ENCODE results near the gene C1orf185.

C1orf185 gene

DNA sequence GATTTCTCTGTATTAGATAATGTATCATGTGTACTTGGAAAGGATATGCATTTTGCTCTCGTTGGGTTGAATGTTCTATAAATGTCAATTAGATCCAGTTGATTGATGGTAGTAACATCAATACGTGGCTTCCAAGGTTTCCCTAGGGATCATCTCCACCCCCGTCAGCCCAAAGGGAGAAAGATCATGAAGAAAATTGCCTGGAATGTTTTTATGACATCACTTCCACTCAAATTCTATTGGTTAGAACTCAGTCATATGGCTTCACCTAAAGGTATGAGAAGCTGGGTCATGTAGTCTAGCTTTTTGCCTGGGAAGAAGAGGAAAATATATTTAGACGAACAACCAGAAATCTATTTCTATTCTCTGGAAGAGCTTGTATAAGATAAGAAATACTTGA lies at the start of gene C1orf185:
TSS of gene C1orf185 (plus strand) at position 253 of the 400 bp plus-strand sequence. CDS start at position 259, 6 bp downstream.
- Mint-ChIP-seq H3K4me1 (ENCODE audit: low read depth) (no peaks in the 10 kb centered on the region), H3K9me3 (peaks cover 6% of the 10 kb centered on the region), H3K36me3 (ENCODE audit: low read depth) (no peaks in the 10 kb centered on the region), H3K27me3 (no peaks in the 10 kb centered on the region), H3K4me3 (no peak within 1 kb of the TSS), H3K27ac (no peak within 1 kb of the TSS)
- intact Hi-C loops (cut with micrococcal nuclease) = no loop called here

DNA sequence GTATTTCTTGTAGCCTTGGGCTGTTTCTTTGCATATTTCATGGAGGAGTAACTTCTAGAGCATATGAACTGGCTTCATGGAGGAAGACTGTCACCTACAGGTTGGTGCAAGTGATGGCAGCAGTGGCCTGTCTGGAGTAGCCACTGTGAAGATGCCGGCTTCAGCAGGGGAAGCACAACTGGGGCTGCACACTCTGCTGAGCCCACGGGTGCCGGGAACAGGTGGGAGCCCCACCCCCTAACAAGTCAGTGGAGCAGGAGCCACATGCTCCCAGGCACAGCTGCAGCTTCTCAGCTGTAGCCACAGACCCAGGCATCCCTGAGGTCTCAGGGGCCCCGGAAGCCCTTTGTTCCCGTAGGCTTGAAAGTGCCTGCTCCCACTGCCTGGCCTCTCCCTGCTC lies 43.2 kb upstream of the C1orf185 start:
- Mint-ChIP-seq H3K9me3 (no peaks in the 10 kb centered on the region), H3K4me1 (ENCODE audit: low read depth) (no peaks in the 10 kb centered on the region), H3K4me3 (no peak overlapping the region), H3K36me3 (ENCODE audit: low read depth) (no peaks in the 10 kb centered on the region), H3K27me3 (peaks cover 6% of the 10 kb centered on the region), H3K27ac (no peak overlapping the region)
- intact Hi-C loops (cut with micrococcal nuclease) = no loop called here

DNA sequence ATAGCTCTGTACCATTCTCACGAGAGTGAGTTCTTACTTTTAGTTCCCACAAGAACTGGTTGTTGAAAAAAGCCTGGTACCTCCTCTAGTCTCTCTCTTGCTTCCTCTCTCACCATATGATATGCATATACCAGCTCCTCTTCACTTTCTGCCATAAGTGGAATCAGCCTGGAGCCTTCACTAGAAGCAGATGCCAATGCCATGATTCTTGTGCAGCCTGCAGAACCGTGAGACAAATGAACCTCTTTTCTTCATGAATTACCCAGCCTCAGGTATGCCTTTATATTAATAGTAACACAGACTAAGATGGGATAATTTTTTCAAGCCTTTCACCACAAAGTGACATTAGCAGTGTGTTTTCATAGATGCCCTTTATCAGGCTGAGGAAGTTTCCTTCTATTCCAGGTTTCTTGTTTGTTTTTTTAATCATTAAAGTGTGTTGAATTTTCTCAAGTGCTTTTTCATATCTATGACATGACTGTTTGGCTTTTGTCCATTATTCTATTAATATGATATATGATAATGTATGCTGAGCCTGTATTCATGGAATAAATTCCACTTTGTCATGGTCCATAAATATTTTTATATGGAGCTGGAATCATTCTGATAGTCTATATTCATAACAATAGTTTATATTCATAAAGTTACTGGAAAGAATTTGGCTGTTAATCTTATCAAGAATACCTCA lies 40.7 kb upstream of the C1orf185 start:
- Mint-ChIP-seq H3K36me3 (ENCODE audit: low read depth) (no peaks in the 10 kb centered on the region), H3K27ac (no peak overlapping the region), H3K4me1 (ENCODE audit: low read depth) (no peaks in the 10 kb centered on the region), H3K9me3 (no peaks in the 10 kb centered on the region), H3K4me3 (no peak overlapping the region), H3K27me3 (peaks cover 6% of the 10 kb centered on the region)
- intact Hi-C loops (cut with micrococcal nuclease) = no loop called here

DNA sequence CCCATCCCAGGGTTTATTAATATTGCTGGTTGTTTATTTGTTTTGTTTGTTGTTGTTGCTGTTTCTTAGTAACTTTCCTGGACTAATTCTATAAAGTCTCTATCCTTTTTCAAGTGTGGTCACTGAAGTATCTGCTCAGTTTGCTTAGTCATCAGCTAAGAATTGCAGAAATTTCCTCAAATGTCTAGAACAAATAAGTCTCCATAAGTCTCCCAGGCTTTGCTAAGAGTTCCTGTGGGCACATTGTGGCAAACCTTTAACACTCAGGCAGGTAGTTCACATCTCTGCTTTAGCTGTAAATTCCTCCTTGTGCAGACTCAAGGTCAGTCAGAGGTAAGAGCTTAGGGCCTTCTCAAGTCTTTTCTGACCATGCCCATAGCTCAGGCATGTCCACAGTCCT lies 38.9 kb upstream of the C1orf185 start:
- Mint-ChIP-seq H3K36me3 (ENCODE audit: low read depth) (no peaks in the 10 kb centered on the region), H3K4me1 (ENCODE audit: low read depth) (no peaks in the 10 kb centered on the region), H3K9me3 (no peaks in the 10 kb centered on the region), H3K4me3 (no peak overlapping the region), H3K27me3 (peaks cover 6% of the 10 kb centered on the region), H3K27ac (no peak overlapping the region)
- intact Hi-C loops (cut with micrococcal nuclease) = no loop called here

DNA sequence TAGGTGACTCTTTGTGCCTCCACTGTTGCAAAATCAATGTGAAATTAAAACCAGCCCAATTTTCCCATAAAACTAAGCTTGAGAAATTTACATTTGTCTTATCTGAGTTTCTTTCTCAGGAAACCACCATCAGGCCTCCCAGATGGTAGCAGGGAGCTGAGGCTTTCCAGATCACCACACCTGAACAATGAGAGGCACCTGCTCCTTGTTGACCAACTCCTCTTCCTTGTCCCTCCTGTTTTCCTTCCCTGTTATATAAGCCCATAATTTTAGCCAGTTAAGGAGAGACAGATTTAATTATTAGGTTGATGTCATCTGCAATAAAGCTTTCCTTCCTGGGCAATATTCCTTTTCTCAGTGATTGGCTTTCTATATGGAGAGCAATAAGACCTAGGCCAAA lies 32.0 kb upstream of the C1orf185 start:
- Mint-ChIP-seq H3K4me1 (ENCODE audit: low read depth) (no peaks in the 10 kb centered on the region), H3K36me3 (ENCODE audit: low read depth) (no peaks in the 10 kb centered on the region), H3K4me3 (no peak overlapping the region), H3K27ac (no peak overlapping the region), H3K27me3 (peaks cover 23% of the 10 kb centered on the region), H3K9me3 (no peaks in the 10 kb centered on the region)
- intact Hi-C loops (cut with micrococcal nuclease) = no loop called here

DNA sequence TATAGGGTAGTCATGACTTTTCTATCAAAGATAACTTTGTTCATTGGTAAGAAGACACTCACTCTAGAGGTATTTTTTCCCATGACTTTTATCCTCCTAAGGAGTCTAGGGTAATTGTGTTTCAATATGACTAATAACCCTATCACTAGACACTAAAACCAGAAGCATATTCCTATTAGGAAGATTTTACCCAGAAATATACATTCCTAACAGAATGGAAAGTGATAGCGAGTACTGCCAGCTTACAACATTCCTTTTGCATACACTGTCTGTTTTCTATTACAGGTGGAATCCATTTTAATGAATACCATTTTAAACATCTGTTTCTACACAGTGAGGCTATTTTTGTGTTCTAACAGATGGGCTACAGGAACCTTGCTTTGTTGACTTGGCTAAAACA lies 31.4 kb upstream of the C1orf185 start:
- intact Hi-C loops (cut with micrococcal nuclease) = no loop called here
- no peak overlapping the region for H3K4me3 Mint-ChIP-seq
- no peaks in the 10 kb centered on the region for H3K36me3 Mint-ChIP-seq (ENCODE audit: low read depth)
- no peak overlapping the region for H3K27ac Mint-ChIP-seq
- peaks cover 24% of the 10 kb centered on the region for H3K27me3 Mint-ChIP-seq
- H3K9me3 Mint-ChIP-seq = no peaks in the 10 kb centered on the region
- H3K4me1 Mint-ChIP-seq (ENCODE audit: low read depth) = no peaks in the 10 kb centered on the region

DNA sequence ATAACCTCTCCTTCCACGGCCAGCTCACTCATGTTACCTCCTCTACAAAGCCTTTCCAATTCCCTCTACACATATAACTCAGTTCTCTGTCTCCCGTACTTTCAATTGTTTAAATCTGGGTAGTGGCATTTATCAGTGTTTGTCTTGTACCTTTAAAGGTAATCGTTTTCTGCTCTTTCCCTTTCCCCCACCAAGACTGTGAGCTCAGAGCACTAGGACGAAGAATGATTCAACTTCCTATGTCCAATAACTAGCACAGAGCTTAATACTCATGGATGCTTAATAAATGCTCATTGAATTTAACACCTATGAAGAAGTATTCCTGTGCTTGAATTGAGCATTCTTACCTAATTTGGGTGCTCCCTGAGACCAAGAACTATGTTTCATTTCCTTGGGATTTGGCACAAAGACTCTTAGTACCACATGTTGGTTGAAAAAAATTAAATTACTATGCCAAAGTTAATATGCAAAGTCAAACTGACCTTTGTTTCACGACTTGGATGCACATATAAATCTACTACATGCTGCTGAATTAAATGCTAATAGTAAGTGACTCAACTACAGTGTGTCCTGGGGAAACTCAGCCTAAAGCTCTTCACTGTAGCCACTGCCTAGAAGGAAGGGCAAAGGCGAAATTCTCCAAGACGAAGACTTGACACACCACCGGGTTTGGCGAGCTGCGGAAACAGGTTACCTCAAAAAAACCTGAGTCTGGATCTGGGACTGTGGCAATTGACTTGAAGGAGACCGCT lies 30.6 kb upstream of the C1orf185 start:
- intact Hi-C loops (cut with micrococcal nuclease) = no loop called here
- Mint-ChIP-seq H3K9me3 (no peaks in the 10 kb centered on the region), H3K27ac (no peak overlapping the region)

DNA sequence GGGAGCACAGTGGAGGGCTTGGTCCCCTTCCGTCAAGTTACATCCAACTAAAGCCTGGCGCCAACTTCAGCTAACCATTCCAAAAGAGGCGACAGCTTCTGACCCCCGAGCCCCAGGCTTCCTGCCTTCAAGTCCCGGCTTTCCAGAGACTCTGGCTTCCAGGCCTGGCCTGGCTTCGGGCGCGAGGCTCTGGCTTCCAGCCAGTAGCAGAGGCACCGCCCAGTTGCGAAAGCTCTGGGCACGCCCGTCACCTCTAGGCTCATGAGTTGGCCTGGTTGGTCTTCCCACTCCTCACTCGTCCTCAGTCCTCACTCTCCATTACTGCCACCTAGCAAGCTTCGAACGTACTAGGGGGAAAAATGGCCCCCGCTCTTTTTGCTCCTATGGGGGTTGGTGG lies 30.0 kb upstream of the C1orf185 start:
- no peaks in the 10 kb centered on the region for H3K36me3 Mint-ChIP-seq (ENCODE audit: low read depth)
- H3K27ac Mint-ChIP-seq = no peak overlapping the region
- no peak overlapping the region for H3K4me3 Mint-ChIP-seq
- intact Hi-C loops (cut with micrococcal nuclease) = no loop called here
- no peaks in the 10 kb centered on the region for H3K9me3 Mint-ChIP-seq
- peaks cover 24% of the 10 kb centered on the region for H3K27me3 Mint-ChIP-seq
- no peaks in the 10 kb centered on the region for H3K4me1 Mint-ChIP-seq (ENCODE audit: low read depth)

More for the DNA sequence above, 30.6 kb upstream of the C1orf185 start:
- no peaks in the 10 kb centered on the region for H3K36me3 Mint-ChIP-seq (ENCODE audit: low read depth)
- peaks cover 24% of the 10 kb centered on the region for H3K27me3 Mint-ChIP-seq
- no peak overlapping the region for H3K4me3 Mint-ChIP-seq
- no peaks in the 10 kb centered on the region for H3K4me1 Mint-ChIP-seq (ENCODE audit: low read depth)

DNA sequence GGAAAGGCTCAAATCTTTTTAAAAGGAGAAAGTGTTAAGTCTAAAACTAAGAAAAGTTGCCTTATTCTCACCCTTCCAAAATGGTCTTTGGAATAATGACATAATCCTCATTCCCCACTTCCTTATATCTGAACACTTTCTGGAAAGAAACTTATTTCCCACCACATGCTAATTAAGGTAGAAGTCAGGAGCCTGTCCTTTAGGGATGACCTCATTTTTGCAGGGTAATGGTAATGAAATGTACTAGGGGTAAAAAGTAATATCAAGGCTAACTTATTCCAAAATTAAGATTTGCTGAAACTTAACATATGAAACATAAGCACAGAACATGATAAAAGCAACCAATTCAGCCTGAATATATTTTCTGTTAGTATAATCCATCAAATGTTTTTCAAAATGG lies 29.4 kb upstream of the C1orf185 start:
- H3K36me3 Mint-ChIP-seq (ENCODE audit: low read depth) = no peaks in the 10 kb centered on the region
- intact Hi-C loops (cut with micrococcal nuclease) = no loop called here
- no peaks in the 10 kb centered on the region for H3K4me1 Mint-ChIP-seq (ENCODE audit: low read depth)
- no peaks in the 10 kb centered on the region for H3K9me3 Mint-ChIP-seq
- H3K27ac Mint-ChIP-seq = no peak overlapping the region
- H3K4me3 Mint-ChIP-seq = no peak overlapping the region
- peaks cover 22% of the 10 kb centered on the region for H3K27me3 Mint-ChIP-seq

DNA sequence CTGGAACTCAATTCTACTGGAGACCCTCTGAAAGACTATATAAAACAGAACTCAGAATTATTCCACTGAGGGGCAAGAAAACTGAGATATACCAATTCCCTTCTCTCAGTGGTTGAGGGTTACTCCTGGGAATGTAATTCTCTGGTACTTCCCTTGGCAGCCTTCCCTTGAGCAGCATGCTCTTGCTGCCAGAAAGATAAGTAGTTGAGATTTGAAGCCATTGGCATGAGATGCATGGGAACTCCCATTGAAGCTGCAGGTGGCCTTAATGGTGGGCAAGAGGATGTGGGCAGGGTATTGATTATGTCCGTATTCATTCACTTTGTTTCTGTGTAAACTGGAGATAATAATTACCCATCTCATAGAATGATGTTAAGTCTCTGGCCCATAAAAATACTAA lies 28.6 kb upstream of the C1orf185 start:
- no peaks in the 10 kb centered on the region for H3K4me1 Mint-ChIP-seq (ENCODE audit: low read depth)
- H3K9me3 Mint-ChIP-seq = no peaks in the 10 kb centered on the region
- no peaks in the 10 kb centered on the region for H3K36me3 Mint-ChIP-seq (ENCODE audit: low read depth)
- peaks cover 26% of the 10 kb centered on the region for H3K27me3 Mint-ChIP-seq
- intact Hi-C loops (cut with micrococcal nuclease) = no loop called here
- no peak overlapping the region for H3K27ac Mint-ChIP-seq
- H3K4me3 Mint-ChIP-seq = no peak overlapping the region

DNA sequence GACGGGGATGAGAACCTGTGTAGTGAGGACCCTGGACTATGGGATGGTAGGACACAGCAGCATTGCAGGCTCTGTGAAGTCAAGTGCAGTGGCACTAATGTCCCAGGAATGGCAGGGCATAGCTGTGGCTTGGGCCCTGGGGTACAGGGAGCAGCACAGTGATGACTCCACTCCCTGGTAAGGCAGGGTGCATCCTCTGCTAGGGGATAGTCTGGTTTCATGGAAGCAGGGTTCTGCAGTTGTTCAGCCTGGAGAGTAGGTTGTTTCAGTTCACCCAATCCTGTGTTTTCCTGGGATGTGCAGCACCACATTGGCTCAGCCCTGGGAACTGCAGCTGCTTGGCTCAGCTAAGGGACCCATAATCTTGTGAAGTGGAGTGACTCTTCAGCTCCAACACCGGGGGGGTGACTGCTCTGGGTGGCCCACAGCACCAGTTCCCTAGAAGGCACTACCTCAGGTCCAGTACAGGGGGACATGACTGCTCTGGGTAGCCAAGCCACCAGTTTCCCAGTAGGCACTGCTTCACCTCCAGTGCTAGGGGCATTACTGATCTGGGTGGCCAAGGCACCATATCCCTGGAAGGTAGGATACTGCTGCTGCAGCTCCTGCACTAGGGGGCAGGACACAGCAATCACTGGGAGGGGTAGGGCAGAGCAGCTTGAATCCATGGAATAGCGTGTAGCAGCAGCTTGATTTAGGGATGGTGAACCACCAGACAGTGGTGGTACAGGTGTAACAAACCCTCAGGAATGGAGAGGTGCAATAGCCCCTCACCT lies 15.3 kb upstream of the C1orf185 start:
- H3K27ac Mint-ChIP-seq = no peak overlapping the region
- no peaks in the 10 kb centered on the region for H3K9me3 Mint-ChIP-seq
- no peaks in the 10 kb centered on the region for H3K4me1 Mint-ChIP-seq (ENCODE audit: low read depth)
- H3K36me3 Mint-ChIP-seq (ENCODE audit: low read depth) = no peaks in the 10 kb centered on the region
- H3K4me3 Mint-ChIP-seq = no peak overlapping the region
- H3K27me3 Mint-ChIP-seq = peaks cover 44% of the 10 kb centered on the region
- intact Hi-C loops (cut with micrococcal nuclease) = no loop called here

DNA sequence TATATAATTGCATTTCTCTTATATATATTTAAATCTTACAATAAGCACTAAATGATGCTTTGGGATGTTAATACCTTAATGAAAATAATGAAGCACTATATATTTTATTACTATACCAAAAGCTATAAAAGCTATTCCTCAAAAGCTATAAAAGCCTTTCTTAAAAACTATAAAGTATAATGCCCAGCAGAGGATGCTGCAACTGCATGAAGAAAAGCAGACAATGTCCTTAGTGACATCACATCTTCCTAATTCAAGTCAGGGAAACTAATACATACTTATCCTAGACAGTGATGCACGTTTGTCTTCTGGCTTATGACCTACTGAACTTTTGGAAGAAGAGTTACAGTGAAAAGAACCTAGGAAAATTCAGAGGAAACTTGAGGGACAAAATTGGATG lies 13.6 kb upstream of the C1orf185 start:
- Mint-ChIP-seq H3K4me3 (no peak overlapping the region), H3K36me3 (ENCODE audit: low read depth) (no peaks in the 10 kb centered on the region), H3K9me3 (no peaks in the 10 kb centered on the region), H3K27me3 (peaks cover 33% of the 10 kb centered on the region), H3K27ac (no peak overlapping the region), H3K4me1 (ENCODE audit: low read depth) (peaks cover 12% of the 10 kb centered on the region)
- intact Hi-C loops (cut with micrococcal nuclease) = loop anchor here (1.0 kb wide), 1 partner anchor 101 kb away; no protein-coding TSS in a partner anchor

DNA sequence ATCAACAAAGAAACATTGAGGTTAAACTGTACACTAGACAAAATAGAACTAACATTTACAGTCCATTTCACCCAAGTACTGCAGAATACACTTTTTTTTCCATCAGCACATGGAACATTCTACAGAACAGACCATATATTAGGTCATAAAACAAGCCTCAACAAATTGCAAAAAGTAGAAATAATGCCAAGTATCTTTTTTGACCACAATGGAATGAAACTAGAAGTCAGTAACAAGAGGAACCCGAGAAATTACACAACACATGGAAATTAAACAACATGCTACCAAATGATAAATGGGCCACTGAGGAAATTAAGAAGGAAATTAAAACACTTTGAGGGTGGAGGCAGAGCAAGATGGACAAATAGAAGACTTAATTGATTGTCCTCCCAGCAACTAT lies 8.4 kb upstream of the C1orf185 start:
- Mint-ChIP-seq H3K4me1 (ENCODE audit: low read depth) (peaks cover 27% of the 10 kb centered on the region), H3K4me3 (no peak overlapping the region), H3K27ac (no peak overlapping the region), H3K36me3 (ENCODE audit: low read depth) (no peaks in the 10 kb centered on the region), H3K9me3 (peaks cover 16% of the 10 kb centered on the region), H3K27me3 (peaks cover 2% of the 10 kb centered on the region)
- intact Hi-C loops (cut with micrococcal nuclease) = no loop called here

DNA sequence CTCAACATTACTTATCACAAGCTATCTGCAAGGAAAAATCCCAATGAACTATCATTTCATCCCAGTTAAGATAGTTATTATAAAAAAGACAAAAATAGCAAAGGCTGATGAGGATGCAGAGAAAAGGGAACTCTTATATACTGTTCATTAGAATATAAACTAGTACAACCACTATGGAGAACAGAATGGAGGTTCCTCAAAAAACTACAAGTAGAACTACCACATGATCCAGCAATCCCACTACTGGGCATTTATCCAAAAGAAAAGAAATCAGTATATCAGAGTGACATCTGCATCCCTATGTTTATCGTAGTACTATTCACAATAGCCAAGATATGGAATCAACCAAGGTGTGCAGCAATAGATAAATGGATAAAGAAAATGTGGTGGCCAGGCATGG lies 4.9 kb upstream of the C1orf185 start:
- Mint-ChIP-seq H3K4me3 (no peak overlapping the region), H3K27ac (no peak overlapping the region), H3K27me3 (no peaks in the 10 kb centered on the region), H3K9me3 (peaks cover 16% of the 10 kb centered on the region), H3K4me1 (ENCODE audit: low read depth) (peaks cover 27% of the 10 kb centered on the region), H3K36me3 (ENCODE audit: low read depth) (no peaks in the 10 kb centered on the region)
- intact Hi-C loops (cut with micrococcal nuclease) = no loop called here

Measured in dendritic cell treated with granulocyte-macrophage colony-stimulating factor and Interleukin-4, amounts not matched to agents 40 ng/mL and 50 ng/mL, for 4 days (primary cell).